ENCODE measurements around the gene MRPL52.
A peak's percentile ranks its signal among the peaks of the same experiment; 100 is the strongest.

GRCh38 chr14:22871224-22872032, 41.7 kb downstream of the MRPL52 start, which contains the start of gene LRP10:
- TF ChIP-seq ZNF383 (CRISPR knock-in tag; IDR thresholded peaks at IDR 0.05; ENCODE audit: borderline replicate concordance): peak; percentile 71; the same call in 1 of the 2 replicates
- peak; percentile 5; the same call in 1 of the 2 replicates for TF ChIP-seq HCFC1 (IDR thresholded peaks at IDR 0.05; ENCODE audit: low read depth, low read length)

Measured in HepG2 (cell line).